ENCODE measurements around the gene FAM222A. TPM values are rescaled to one million over a fixed set of nuclear protein-coding genes. Genes with fewer than 3 reads are reported as not detected.

FAM222A gene
- total RNA-seq, 4 donors from 2014 or later: 4.8 to 7.2 (median 6.1) TPM

DNA sequence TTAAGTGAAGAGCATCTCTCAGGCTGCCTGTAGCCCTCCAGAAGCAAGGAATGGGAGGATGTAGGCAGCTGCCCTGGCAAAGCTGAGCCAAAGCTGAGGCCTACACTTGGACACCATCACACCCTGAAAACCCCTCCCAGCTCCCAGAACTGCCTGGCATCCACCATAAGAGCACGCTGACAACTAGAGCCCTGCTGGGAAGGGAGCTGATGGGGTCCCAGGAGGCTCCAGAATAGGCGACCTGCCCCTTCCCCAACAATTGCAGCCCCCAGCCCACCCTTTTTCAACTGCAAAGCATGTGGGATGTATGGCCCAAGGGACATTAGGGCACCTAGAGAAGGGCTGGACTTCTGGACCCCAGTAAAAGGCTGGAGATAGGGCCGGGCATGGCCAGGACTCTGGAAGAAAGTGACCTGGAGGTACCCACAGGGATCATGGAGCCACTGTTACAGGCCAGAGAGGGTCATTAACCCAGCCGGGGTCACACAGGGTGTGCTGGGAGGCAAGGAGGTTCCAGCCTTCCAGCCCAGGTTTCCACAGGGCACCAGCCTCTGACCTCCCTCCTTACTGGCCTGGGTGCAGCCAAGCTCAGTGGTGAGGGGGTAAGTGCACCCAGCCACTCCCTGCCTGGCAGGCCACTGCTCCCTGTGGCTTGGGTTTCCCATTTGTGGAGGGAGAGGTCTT is 27.8 kb downstream of the FAM222A start:
- 80 to 89% methylated on average over 4 of the region's 4 CpGs for WGBS, 2 donors
- TF ChIP-seq POLR2A (IDR thresholded peaks at IDR 0.05): no peak
- TF ChIP-seq, protein P1, sequence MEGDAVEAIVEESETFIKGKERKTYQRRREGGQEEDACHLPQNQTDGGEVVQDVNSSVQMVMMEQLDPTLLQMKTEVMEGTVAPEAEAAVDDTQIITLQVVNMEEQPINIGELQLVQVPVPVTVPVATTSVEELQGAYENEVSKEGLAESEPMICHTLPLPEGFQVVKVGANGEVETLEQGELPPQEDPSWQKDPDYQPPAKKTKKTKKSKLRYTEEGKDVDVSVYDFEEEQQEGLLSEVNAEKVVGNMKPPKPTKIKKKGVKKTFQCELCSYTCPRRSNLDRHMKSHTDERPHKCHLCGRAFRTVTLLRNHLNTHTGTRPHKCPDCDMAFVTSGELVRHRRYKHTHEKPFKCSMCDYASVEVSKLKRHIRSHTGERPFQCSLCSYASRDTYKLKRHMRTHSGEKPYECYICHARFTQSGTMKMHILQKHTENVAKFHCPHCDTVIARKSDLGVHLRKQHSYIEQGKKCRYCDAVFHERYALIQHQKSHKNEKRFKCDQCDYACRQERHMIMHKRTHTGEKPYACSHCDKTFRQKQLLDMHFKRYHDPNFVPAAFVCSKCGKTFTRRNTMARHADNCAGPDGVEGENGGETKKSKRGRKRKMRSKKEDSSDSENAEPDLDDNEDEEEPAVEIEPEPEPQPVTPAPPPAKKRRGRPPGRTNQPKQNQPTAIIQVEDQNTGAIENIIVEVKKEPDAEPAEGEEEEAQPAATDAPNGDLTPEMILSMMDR (IDR thresholded peaks at IDR 0.05): no peak
- no peak overlapping the region for H3K4me3 ChIP-seq (ENCODE audit: low read depth, poor library complexity, severe bottlenecking)
- intact Hi-C loops (cut with DNase I; ENCODE audit: low total_unique reads): no loop called here
- DNase-seq (ENCODE audit: low spot score in 2 of 2): peak in 1 of 2 donors; percentile 60

DNA sequence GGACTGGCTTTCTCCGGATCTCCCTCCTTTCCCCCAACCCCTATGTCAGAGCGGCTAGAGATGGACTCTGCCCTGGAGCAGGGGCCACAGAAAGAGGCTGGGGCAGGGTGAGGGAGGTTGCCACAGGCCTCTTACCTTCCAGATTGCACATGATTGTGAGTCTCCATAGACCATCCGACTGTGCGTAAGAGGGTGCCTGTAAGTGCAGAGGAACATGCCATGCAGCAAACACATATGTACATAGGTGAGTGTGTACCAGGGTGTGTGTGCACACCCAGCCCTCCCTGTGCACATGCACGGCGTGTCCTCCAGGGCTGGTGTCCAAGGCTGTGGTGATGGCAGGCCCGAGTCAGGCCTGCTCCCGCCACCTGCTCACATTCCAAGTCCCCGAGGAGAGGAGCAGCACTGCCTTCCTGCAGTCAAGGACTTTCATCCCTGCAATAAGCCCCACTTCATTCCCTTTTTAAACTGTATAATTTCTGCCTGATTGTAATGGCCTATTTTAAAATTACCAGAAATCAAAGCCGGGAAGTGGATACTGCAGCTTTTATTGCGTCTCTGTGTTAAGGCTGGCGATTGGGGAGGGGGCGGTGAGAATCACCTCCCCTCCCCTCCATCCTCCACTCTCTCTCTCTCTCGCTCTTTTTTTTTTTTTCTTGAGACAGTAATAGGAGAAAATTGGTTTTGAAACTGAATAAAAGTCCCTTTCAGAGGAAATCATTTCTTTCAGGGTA is 28.5 kb downstream of the FAM222A start:
- intact Hi-C loops (cut with DNase I; ENCODE audit: low total_unique reads): no loop called here
- TF ChIP-seq POLR2A (IDR thresholded peaks at IDR 0.05): no peak
- TF ChIP-seq, protein P1 (IDR thresholded peaks at IDR 0.05): no peak
- H3K4me3 ChIP-seq (ENCODE audit: low read depth, poor library complexity, severe bottlenecking): no peak overlapping the region
- WGBS, 2 donors: 75 to 85% methylated on average over 12 to 14 of the region's 14 CpGs
- DNase-seq (ENCODE audit: low spot score in 2 of 2): peak in 1 of 2 donors; percentile 75

DNA sequence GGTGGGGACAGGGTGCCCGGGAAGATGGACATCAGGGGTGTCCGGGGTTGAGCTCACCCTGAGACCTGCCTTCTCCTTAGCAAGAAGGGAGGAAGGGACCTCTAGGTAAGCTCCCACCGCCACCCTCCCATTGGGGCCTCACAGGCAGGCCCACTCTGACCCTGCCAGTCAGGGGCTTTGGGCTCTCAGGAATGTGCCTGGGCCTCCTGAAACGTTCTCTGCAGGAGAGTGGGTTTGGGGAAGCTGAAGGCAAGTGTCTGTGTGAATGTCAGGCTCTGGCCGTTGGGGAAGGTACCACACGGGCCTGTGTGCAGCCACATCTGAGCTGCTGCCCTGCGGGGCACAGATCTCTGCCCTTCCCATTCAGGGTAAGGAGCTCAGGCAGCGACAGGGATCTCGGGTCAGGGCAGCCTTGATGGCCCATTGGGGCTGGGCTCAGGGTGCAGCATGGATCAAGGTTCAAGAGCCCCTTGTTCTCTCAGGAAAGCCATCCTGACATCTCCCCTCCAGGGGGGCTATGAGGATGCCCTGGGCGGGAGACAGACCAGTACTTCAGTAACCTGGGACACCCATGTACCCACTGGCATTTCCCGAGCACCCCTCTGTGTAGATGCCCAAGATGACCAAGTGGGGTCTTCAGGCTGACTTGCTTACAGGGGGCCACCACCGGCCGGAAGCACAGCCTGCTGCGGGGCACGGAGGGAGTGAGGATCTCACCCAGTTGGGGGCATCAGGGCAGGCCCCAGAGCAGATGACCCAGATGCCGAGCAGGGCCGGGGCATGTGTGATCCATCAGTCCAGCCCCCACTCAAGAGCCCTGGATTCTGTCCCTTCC is 29.7 kb downstream of the FAM222A start:
- WGBS, 2 donors: 83 to 91% methylated on average over 17 of the region's 17 CpGs
- DNase-seq (ENCODE audit: low spot score in 2 of 2): peak in 1 of 2 donors; percentile 78
- no peak for TF ChIP-seq POLR2A (IDR thresholded peaks at IDR 0.05)
- TF ChIP-seq, protein P1 (IDR thresholded peaks at IDR 0.05): no peak

DNA sequence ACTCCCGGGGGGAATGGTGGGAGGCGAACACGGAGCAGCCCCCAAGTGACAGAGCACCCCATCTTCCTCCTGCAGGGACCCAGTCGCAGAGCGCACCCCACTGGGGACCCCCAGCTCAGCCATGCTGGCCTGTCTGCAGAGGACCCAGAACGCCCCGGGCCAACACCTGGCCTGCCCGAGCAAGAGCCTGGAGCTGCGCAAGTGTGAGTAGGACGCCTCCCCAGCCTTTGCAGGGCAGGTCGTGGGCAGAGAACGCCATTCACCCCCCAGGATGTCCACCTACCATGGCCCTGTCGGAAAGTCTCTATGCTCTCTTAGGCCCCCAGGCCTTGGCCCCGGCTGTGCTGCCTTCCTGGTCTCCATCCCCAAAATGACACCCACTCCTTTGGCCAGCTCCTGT is 30.4 kb downstream of the FAM222A start:
- 91 to 95% methylated on average over 13 to 14 of the region's 14 CpGs for WGBS, 2 donors
- no peak overlapping the region for H3K4me3 ChIP-seq (ENCODE audit: low read depth, poor library complexity, severe bottlenecking)
- no peak for DNase-seq (ENCODE audit: low spot score in 2 of 2)
- TF ChIP-seq, protein P1 (IDR thresholded peaks at IDR 0.05): no peak
- TF ChIP-seq POLR2A (IDR thresholded peaks at IDR 0.05): no peak
- intact Hi-C loops (cut with DNase I; ENCODE audit: low total_unique reads): no loop called here

More for the DNA sequence above, 29.7 kb downstream of the FAM222A start:
- intact Hi-C loops (cut with DNase I; ENCODE audit: low total_unique reads): no loop called here
- H3K4me3 ChIP-seq (ENCODE audit: low read depth, poor library complexity, severe bottlenecking): no peak overlapping the region

DNA sequence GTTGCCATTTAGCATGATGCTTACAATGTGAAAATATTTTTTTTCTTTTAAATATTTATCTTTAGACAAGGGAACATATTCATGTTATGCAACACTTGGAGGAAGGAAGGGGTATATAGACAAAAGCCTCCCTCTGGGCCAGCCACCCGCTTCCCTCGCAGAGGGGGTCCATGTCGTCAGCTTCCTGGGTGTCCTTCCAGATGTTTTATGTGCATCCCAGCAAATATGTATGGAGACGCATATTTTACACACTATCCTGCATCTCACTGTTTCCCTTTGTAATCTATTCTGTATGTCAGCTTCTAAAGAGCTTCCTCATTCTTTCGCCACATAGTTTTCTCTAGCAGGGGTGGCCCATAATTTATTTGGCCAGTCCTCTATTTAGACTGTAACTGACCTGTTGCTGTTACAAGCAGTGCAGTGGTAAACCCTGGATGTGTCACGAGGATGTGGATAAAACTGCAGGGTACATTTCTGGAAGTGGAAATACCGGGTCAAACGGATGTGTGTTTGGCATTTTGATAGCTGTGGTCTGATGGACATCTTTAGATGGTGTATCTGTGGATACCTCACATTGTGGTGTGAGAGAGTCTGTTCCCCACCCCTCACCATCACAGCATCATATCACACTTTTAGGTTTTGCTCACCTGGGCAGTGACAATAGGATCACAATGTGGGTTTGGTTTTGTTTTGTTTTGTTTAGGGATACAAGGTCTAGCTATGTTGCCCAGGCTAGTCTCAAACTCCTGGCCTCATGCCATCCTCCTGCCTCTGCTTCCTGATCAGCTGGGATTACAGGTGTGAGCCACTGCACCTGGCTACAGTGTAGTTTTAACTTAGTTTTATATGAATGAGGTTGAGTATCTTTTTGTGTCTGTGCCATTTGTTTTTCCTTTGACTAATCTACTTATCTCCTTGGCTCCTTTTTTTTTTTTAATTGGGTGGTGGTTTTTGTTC is 31.6 kb downstream of the FAM222A start:
- DNase-seq (ENCODE audit: low spot score in 2 of 2): peak in 1 of 2 donors; percentile 43
- WGBS, 2 donors: 62 to 74% methylated on average over 8 of the region's 8 CpGs
- TF ChIP-seq, protein P1 (IDR thresholded peaks at IDR 0.05): no peak
- no peak for TF ChIP-seq POLR2A (IDR thresholded peaks at IDR 0.05)
- intact Hi-C loops (cut with DNase I; ENCODE audit: low total_unique reads): no loop called here
- no peak overlapping the region for H3K4me3 ChIP-seq (ENCODE audit: low read depth, poor library complexity, severe bottlenecking)

Data from lower leg skin (tissue), 4 donors.